Measurements from ENCODE around the gene CDCA7. TPM values are rescaled to one million over a fixed set of nuclear protein-coding genes. Genes with fewer than 3 reads are reported as not detected.

The CDCA7 gene
- total and polyA plus RNA-seq, 2 donors (not counting 3 experiments of a cell fraction or from before 2014, with no cell fraction given) = 14.9 to 29.7 TPM

GRCh38 chr2:173357346-173357745 is 2.7 kb downstream of the CDCA7 start:
- ChIA-PET CTCF (no interaction called here), POLR2A (no interaction called here)
- BruUV-seq (replicated peaks) = no TSS peak
- Histone ChIP-seq H3K4me2 (ENCODE audit: insufficient read depth, low read length) (no peak overlapping the region), H3K4me3 (replicated peaks in 1 of 3; ENCODE audit: insufficient read depth in 1 of 3, low read depth in 1 of 3, low read length in 3 of 3) (no peak overlapping the region), H3K36me3 (ENCODE audit: control insufficient read depth in 2 of 2, extremely low read depth in 1 of 2, insufficient read depth in 2 of 2, low read length in 2 of 2) (no peaks in the 10 kb centered on the region), H3K27ac (ENCODE audit: insufficient read depth, low read depth, low read length) (no peak overlapping the region), H4K20me1 (replicated peaks; ENCODE audit: control insufficient read depth, extremely low read depth, insufficient read depth, low read length) (no peaks in the 10 kb centered on the region), H3K9ac (replicated peaks; ENCODE audit: extremely low read depth, insufficient read depth, low read length) (no peak overlapping the region), H3K4me1 (ENCODE audit: control insufficient read depth, extremely low read depth, insufficient read depth, low read length) (peaks cover 8% of the 10 kb centered on the region), H3K27me3 (ENCODE audit: control insufficient read depth in 2 of 2, insufficient read depth in 2 of 2, low read length in 2 of 2) (peaks cover 0 to under 1% of the 10 kb centered on the region in 2 experiments), H3K9me1 (replicated peaks; ENCODE audit: control insufficient read depth, extremely low read depth, insufficient read depth, low read length) (no peaks in the 10 kb centered on the region), H2AFZ (ENCODE audit: low read depth, low read length) (no peak overlapping the region), H3K79me2 (ENCODE audit: control insufficient read depth, insufficient read depth, low read length) (peaks cover 36% of the 10 kb centered on the region), H3K9me3 (replicated peaks; ENCODE audit: control insufficient read depth, insufficient read depth, low read length) (no peaks in the 10 kb centered on the region)
- FAIRE-seq (no peak), DNase-seq (ENCODE audit: low read depth, low spot score) (no peak)
- no peak for TF ChIP-seq FOS (IDR thresholded peaks at IDR 0.05; ENCODE audit: borderline replicate concordance, insufficient read depth, low read length)
- TF ChIP-seq, protein P1, sequence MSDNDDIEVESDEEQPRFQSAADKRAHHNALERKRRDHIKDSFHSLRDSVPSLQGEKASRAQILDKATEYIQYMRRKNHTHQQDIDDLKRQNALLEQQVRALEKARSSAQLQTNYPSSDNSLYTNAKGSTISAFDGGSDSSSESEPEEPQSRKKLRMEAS (IDR thresholded peaks at IDR 0.05; ENCODE audit: insufficient read depth, insufficient read length) = no peak
- TF ChIP-seq POLR2AphosphoS5 (IDR thresholded peaks at IDR 0.05; ENCODE audit: insufficient read depth, low read depth, low read length) = no peak
- no peak for TF ChIP-seq CTCF (IDR thresholded peaks at IDR 0.05; ENCODE audit: extremely low read depth in 1 of 2, insufficient read depth in 1 of 2, low read depth in 1 of 2, low read length in 2 of 2)
- TF ChIP-seq JUN (IDR thresholded peaks at IDR 0.05; ENCODE audit: borderline replicate concordance, insufficient read depth, insufficient read length, low read depth) = no peak
- TF ChIP-seq MYC (IDR thresholded peaks at IDR 0.05; ENCODE audit: low read depth, low read length) = no peak
- no peak for TF ChIP-seq POLR2A (IDR thresholded peaks at IDR 0.05; ENCODE audit: low read depth, low read length)
- TF ChIP-seq EZH2 (IDR thresholded peaks at IDR 0.05; ENCODE audit: borderline replicate concordance, low read depth, low read length, severe bottlenecking) = no peak
- no peak for TF ChIP-seq GATA2 (IDR thresholded peaks at IDR 0.05; ENCODE audit: insufficient read depth, insufficient read length, low read depth, low read length)
- dilution Hi-C loops (cut with MboI; ENCODE audit: extremely low pct_ligation_motif_present, low sequenced_read_pairs) = no loop called here
- intact Hi-C loops (cut with micrococcal nuclease) = loop anchor here (10.0 kb wide), 1 partner anchor 143 kb away; no protein-coding TSS in a partner anchor

Measured in endothelial cell of umbilical vein (primary cell).